H1 (cell line): Measurements from ENCODE around the gene IL13RA1. TPM values are rescaled to one million over a fixed set of nuclear protein-coding genes. Genes with fewer than 3 reads are reported as not detected.
A peak's percentile ranks its signal among the peaks of the same experiment; 100 is the strongest.

Experiments used
- CTCF ChIA-PET: fragments of 300-600 bp; sonication (Branson Sonifier 250); formaldehyde crosslinking; loops from one replicate; lab custom pipeline; 2021; ENCODE audit not compliant: partially characterized antibody; lab: Charles Lee
- POLR2A ChIA-PET: fragments of 300-600 bp; sonication (Branson Sonifier 250); formaldehyde crosslinking; loops from one replicate; lab custom pipeline; 2021; ENCODE audit warnings: inconsistent platforms; ENCODE audit not compliant: partially characterized antibody; lab: Charles Lee
- DNase-seq, 2 experiments: peaks; one replicate each; pipeline versions ENCODE4 v3.0.0 to v3.0.0-alpha.2; 2010 to 2022; ENCODE audit warnings: low spot score in 2 of 2, low read depth in 1 of 2, mixed read lengths in 1 of 2
- FAIRE-seq: peaks from 2 replicates; lab custom pipeline; 2011; peaks lifted over from hg19 to GRCh38; lab: Jason Lieb, UNC
- H2AFZ ChIP-seq: 2 replicates; pipeline ENCODE4 v1.8.1; 2012; ENCODE audit warnings: low read length, inconsistent platforms
- H2AK5ac ChIP-seq: 2 replicates; pipeline ENCODE4 v1.6.1; 2013; ENCODE audit warnings: low read depth, low read length
- H2BK120ac ChIP-seq: replicated peaks from 2 replicates; pipeline ENCODE3; 2013; ENCODE audit warnings: low read depth, low read length, inconsistent platforms
- H2BK12ac ChIP-seq: 2 replicates; pipeline ENCODE4 v1.6.1; 2013; ENCODE audit warnings: low read depth, low read length
- H2BK15ac ChIP-seq: 2 replicates; pipeline ENCODE4 v1.6.1; 2013; ENCODE audit warnings: low read length
- H2BK20ac ChIP-seq: 2 replicates; pipeline ENCODE4 v1.6.1; 2013; ENCODE audit warnings: low read length
- H2BK5ac ChIP-seq: 2 replicates; pipeline ENCODE4 v1.6.1; 2013; ENCODE audit warnings: low read depth, low read length
- H3K14ac ChIP-seq: 2 replicates; pipeline ENCODE4 v1.6.1; 2013; ENCODE audit warnings: inconsistent platforms; ENCODE audit not compliant: insufficient read length
- H3K18ac ChIP-seq: 2 replicates; pipeline ENCODE4 v1.6.1; 2013; ENCODE audit warnings: low read length; ENCODE audit errors: extremely low read depth
- H3K23ac ChIP-seq: 2 replicates; pipeline ENCODE4 v1.6.1; 2013; ENCODE audit warnings: inconsistent platforms; ENCODE audit not compliant: insufficient read length
- H3K23me2 ChIP-seq: 2 replicates; pipeline ENCODE4 v1.6.1; 2013; ENCODE audit warnings: low read depth, low read length
- H3K27ac ChIP-seq: 2 replicates; pipeline ENCODE4 v1.6.1; 2011; ENCODE audit warnings: low read depth, low read length, inconsistent platforms
- H3K27me3 ChIP-seq, 4 experiments: replicated peaks in 1 of 4; 1 replicate in 1 of 4; 2 replicates in 3 of 4; pipeline versions ENCODE4 v1.6.1 to v1.8.1; 2011 to 2013; ENCODE audit warnings: low read length in 3 of 4, mild to moderate bottlenecking in 3 of 4, inconsistent platforms in 2 of 4, mixed read lengths in 2 of 4, moderate library complexity in 1 of 4; ENCODE audit not compliant: control insufficient read depth in 3 of 4, insufficient read depth in 3 of 4; ENCODE audit errors: extremely low read depth in 1 of 4
- H3K36me3 ChIP-seq, 4 experiments: 2 replicates each; pipeline versions ENCODE4 v1.6.1 to v1.8.1; 2011 to 2013; ENCODE audit warnings: mild to moderate bottlenecking in 4 of 4, low read length in 3 of 4, moderate library complexity in 2 of 4, control low read depth in 1 of 4, inconsistent platforms in 1 of 4; ENCODE audit not compliant: insufficient read depth in 4 of 4, control insufficient read depth in 2 of 4
- H3K4ac ChIP-seq: replicated peaks from 2 replicates; pipeline ENCODE3; 2013; ENCODE audit warnings: low read length, low read depth, mixed read lengths, inconsistent platforms; ENCODE audit not compliant: insufficient read length
- H3K4me1 ChIP-seq, 4 experiments: replicated peaks in 1 of 4; 1 replicate in 1 of 4; 2 replicates in 3 of 4; pipeline versions ENCODE4 v1.6.1 to v1.8.1; 2011 to 2013; ENCODE audit warnings: low read length in 3 of 4, inconsistent platforms in 2 of 4, mixed read lengths in 1 of 4; ENCODE audit not compliant: insufficient read depth in 4 of 4, control insufficient read depth in 3 of 4
- H3K4me2 ChIP-seq, 2 experiments: 2 replicates each; pipeline versions ENCODE4 v1.6.1 to v1.8.1; 2011 to 2013; ENCODE audit warnings: low read depth in 2 of 2, low read length in 2 of 2, control low read depth in 1 of 2, inconsistent platforms in 1 of 2, mild to moderate bottlenecking in 1 of 2; ENCODE audit not compliant: insufficient read depth in 1 of 2
- H3K4me3 ChIP-seq, 4 experiments: fragments of 200-600, 300-600 bp in 1 of 4; sonication (generic), shearing (Covaris generic), sonication (Bioruptor Twin) in 1 of 4; 2 replicates each; pipeline versions ENCODE4 v1.5.1 to v1.8.1; 2011 to 2016; ENCODE audit warnings: low read length in 4 of 4, low read depth in 3 of 4, control low read depth in 2 of 4, inconsistent platforms in 2 of 4, mild to moderate bottlenecking in 2 of 4, mixed read lengths in 1 of 4, moderate library complexity in 1 of 4; ENCODE audit not compliant: insufficient read depth in 2 of 4; ENCODE audit errors: extremely low read depth in 1 of 4
- H3K56ac ChIP-seq: replicated peaks from 2 replicates; pipeline ENCODE3; 2013; ENCODE audit warnings: low read depth, mild to moderate bottlenecking, mixed read lengths, low read length, inconsistent platforms; ENCODE audit not compliant: insufficient read length
- H3K79me1 ChIP-seq: 2 replicates; pipeline ENCODE4 v1.6.1; 2013; ENCODE audit warnings: low read depth, low read length, control low read depth
- H3K79me2 ChIP-seq, 2 experiments: 2 replicates each; pipeline versions ENCODE4 v1.6.1 to v1.8.1; 2012 to 2013; ENCODE audit warnings: low read length in 2 of 2, mild to moderate bottlenecking in 2 of 2, inconsistent platforms in 1 of 2; ENCODE audit not compliant: insufficient read depth in 2 of 2, control insufficient read depth in 1 of 2
- H3K9ac ChIP-seq, 4 experiments: replicated peaks in 1 of 4; 1 replicate in 1 of 4; 2 replicates in 3 of 4; pipeline versions ENCODE4 v1.6.1 to v1.8.1; 2011 to 2013; ENCODE audit warnings: low read depth in 3 of 4, low read length in 3 of 4, control low read depth in 2 of 4, mild to moderate bottlenecking in 2 of 4, moderate library complexity in 2 of 4, inconsistent platforms in 1 of 4; ENCODE audit errors: extremely low read depth in 1 of 4
- H3K9me3 ChIP-seq, 2 experiments: 2 replicates each; pipeline versions ENCODE4 v1.6.1 to v1.8.1; 2012 to 2013; ENCODE audit warnings: mild to moderate bottlenecking in 2 of 2, moderate library complexity in 2 of 2, control low read depth in 1 of 2, inconsistent platforms in 1 of 2, low read depth in 1 of 2, low read length in 1 of 2, mixed read lengths in 1 of 2; ENCODE audit not compliant: insufficient read depth in 2 of 2
- H4K20me1 ChIP-seq, 2 experiments: replicated peaks in 1 of 2; 2 replicates each; pipeline versions ENCODE3 to v1.8.1; 2011 to 2013; ENCODE audit warnings: inconsistent platforms in 2 of 2, low read length in 2 of 2, mild to moderate bottlenecking in 1 of 2; ENCODE audit not compliant: insufficient read depth in 2 of 2, control insufficient read depth in 1 of 2
- H4K5ac ChIP-seq: 2 replicates; pipeline ENCODE4 v1.6.1; 2013; ENCODE audit warnings: low read length, low read depth, mixed read lengths, inconsistent platforms; ENCODE audit not compliant: insufficient read length
- H4K8ac ChIP-seq: 2 replicates; pipeline ENCODE4 v1.8.0; 2013; ENCODE audit warnings: mild to moderate bottlenecking, moderate library complexity, low read length, inconsistent platforms; ENCODE audit not compliant: insufficient read depth; ENCODE audit errors: extremely low read depth
- H4K91ac ChIP-seq: replicated peaks from 2 replicates; pipeline ENCODE3; 2013; ENCODE audit warnings: low read length, mixed read lengths, inconsistent platforms; ENCODE audit not compliant: insufficient read length
- CEBPB ChIP-seq: IDR thresholded peaks from 2 replicates; pipeline ENCODE4 v1.6.1; 2012; ENCODE audit warnings: low read depth, low read length
- EZH2 ChIP-seq: fragments of 200-600 bp; sonication (generic); IDR thresholded peaks from 2 replicates; pipeline ENCODE4 v1.7.1; 2012; ENCODE audit warnings: low read depth, mild to moderate bottlenecking, moderate library complexity, low read length, inconsistent platforms; ENCODE audit not compliant: severe bottlenecking
- POLR2AphosphoS5 ChIP-seq: IDR thresholded peaks from 2 replicates; pipeline ENCODE4 v1.6.1; 2011; ENCODE audit warnings: low read depth, low read length
- WGBS, 2 experiments: shearing (Covaris generic) in 1 of 2; methylation state at CpG; one replicate each; pipeline versions ENCODE4 v1.1.6 to v1.1.7; 2013 to 2015; ENCODE audit warnings: low lambda C conversion rate in 2 of 2, mixed read lengths in 2 of 2, inconsistent platforms in 1 of 2, low coverage in 1 of 2, missing lambda C conversion rate in 1 of 2; ENCODE audit not compliant: insufficient replicate concordance in 2 of 2, insufficient coverage in 1 of 2, insufficient read length in 1 of 2; ENCODE audit errors: extremely low coverage in 1 of 2, missing lambda C conversion rate in 1 of 2; 5-methylcytosine and 5-hydroxymethylcytosine counted together
- polyA plus RNA-seq, 7 experiments: library from polyadenylated mRNA; depleted of rRNA in 3 of 7; stranded (reverse) in 5 of 7; unstranded in 2 of 7; fragments of >200 nt in 5 of 7; fragments of 200-250 nt in 2 of 7; gene quantifications; 1 replicate in 5 of 7; 2 replicates in 1 of 7; 4 replicates in 1 of 7; pipeline versions ENCODE4 v1.2.1 to v1.2.3, GENCODE V29; 2011 to 2013; ENCODE audit warnings: missing spikeins in 2 of 7, mixed read lengths in 2 of 7
- total RNA-seq: library from RNA; stranded (reverse); fragmentation: NEBNext Ultra II Directional; extraction: Animal tissue kit (Norgen Biotek cat#: 25700); gene quantifications from 2 replicates; pipeline ENCODE4 v1.2.1, GENCODE V29; 2021

IL13RA1 gene
- total and polyA plus RNA-seq, 2 of the 8 experiments (the other 6 are each of a cell fraction or from before 2014, with no cell fraction given), result 3.3 to 9.4 TPM

GRCh38 chrX:118824173-118824730 lies 96.8 kb downstream of the IL13RA1 start:
- Histone ChIP-seq H2BK5ac (no peak overlapping the region), H3K9ac (no peak overlapping the region), H3K36me3 (no peaks in the 10 kb centered on the region), H3K79me1 (no peaks in the 10 kb centered on the region), H4K20me1 (peaks cover 0 to 2% of the 10 kb centered on the region in 2 experiments), H4K5ac (no peak overlapping the region), H3K79me2 (no peaks in the 10 kb centered on the region), H2BK15ac (no peak overlapping the region), H3K9me3 (0 out of 4 replicates have a peak, but pooled peaks cover 0 to 4% of the 10 kb centered on the region in 2 experiments), H3K27me3 (peaks cover 39 to 75% (median 68%) of the 10 kb centered on the region in 4 experiments), H3K4ac (no peak overlapping the region), H2BK20ac (no peak overlapping the region), H4K8ac (no peak overlapping the region), H3K56ac (no peak overlapping the region), H2AK5ac (no peak overlapping the region), H3K18ac (no peak overlapping the region), H2BK12ac (no peak overlapping the region), H4K91ac (no peak overlapping the region), H3K4me3 (peak overlapping the region; percentile 34 to 60 (median 38); a peak in 7 of 8 replicates), H3K23me2 (peaks cover 5% of the 10 kb centered on the region; the same call in 1 of the 2 replicates), H3K4me2 (peak overlapping the region; percentile 88 to 93), H3K14ac (no peak overlapping the region), H3K4me1 (peaks cover 0 to 11% (median 3%) of the 10 kb centered on the region in 4 experiments; a peak in 5 of 7 replicates), H2BK120ac (no peak overlapping the region), H2AFZ (no peak overlapping the region), H3K27ac (no peak overlapping the region), H3K23ac (no peak overlapping the region)
- TF ChIP-seq CEBPB (peak; percentile 80), EZH2 (peak; percentile 26), POLR2AphosphoS5 (no peak)
- 6% methylated on average over 11 of the region's 22 CpGs; no CpG with 5 or more reads in 1 of the 2 experiments for WGBS, 2 experiments
- ChIA-PET CTCF (interaction anchor here (1.1 to 1.6 kb wide), 6 partner anchors 15 to 197 kb away, joined by 3 to 6 read pairs (median 4); no protein-coding TSS in a partner anchor), POLR2A (interaction anchor here (1.0 to 1.3 kb wide), 2 partner anchors 15 to 56 kb away, joined by 4 to 5 read pairs; no protein-coding TSS in a partner anchor)
- FAIRE-seq (no peak), DNase-seq (peak in 1 of 2 experiments; percentile 50)
